ENCODE data around the gene SEMA4B. TPM values are rescaled to one million over a fixed set of nuclear protein-coding genes. Genes with fewer than 3 reads are reported as not detected.

SEMA4B gene
- total and polyA plus RNA-seq, 2 experiments from 2014 or later: 39.3 to 43.1 TPM

DNA sequence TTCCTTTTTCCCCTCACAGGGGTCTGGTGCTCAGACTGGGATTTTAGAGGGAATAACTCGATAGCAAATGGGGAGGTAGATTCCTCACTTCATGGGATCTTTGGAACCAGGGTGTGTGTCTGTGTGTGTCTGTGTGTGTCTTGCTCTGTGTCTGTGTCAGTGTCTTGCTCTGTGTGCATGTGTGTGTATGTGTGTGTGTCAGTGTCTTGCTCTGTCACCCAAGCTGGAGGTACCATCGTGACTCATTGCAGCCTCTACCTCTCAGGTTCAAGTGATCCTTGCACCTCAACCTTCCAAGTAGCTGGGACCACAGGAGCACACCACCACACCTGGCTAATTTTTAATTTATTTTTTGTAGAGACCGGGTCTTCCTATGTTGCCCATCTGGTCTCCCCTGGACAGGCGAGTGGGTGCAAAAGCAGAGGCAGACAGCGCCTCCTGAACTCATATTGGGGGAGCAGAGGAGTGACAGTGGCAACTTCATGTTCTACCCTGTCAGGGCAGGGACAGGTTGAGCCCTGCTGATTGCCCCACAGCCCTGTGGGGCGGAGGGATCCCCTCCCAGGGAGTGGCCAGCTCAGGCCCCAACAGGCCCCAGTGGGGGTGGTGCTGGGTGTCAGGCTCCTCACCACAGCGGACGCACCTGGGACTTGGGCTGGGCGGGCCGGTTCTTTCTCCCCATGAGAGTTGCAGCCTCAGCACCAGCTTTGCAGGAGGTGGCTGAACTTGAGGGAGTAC is 10.4 kb upstream of the SEMA4B start:
- no peaks in the 10 kb centered on the region for H3K27me3 ChIP-seq
- H3K4me3 ChIP-seq: no peak overlapping the region
- DNase-seq (ENCODE audit: low read depth in 1 of 2, low spot score in 1 of 2): no peak
- peaks cover 7% of the 10 kb centered on the region for H3K4me1 ChIP-seq (ENCODE audit: low read depth)
- no peaks in the 10 kb centered on the region for H3K36me3 ChIP-seq
- no peaks in the 10 kb centered on the region for H3K9me3 ChIP-seq (ENCODE audit: low read depth)
- TF ChIP-seq, protein P1, sequence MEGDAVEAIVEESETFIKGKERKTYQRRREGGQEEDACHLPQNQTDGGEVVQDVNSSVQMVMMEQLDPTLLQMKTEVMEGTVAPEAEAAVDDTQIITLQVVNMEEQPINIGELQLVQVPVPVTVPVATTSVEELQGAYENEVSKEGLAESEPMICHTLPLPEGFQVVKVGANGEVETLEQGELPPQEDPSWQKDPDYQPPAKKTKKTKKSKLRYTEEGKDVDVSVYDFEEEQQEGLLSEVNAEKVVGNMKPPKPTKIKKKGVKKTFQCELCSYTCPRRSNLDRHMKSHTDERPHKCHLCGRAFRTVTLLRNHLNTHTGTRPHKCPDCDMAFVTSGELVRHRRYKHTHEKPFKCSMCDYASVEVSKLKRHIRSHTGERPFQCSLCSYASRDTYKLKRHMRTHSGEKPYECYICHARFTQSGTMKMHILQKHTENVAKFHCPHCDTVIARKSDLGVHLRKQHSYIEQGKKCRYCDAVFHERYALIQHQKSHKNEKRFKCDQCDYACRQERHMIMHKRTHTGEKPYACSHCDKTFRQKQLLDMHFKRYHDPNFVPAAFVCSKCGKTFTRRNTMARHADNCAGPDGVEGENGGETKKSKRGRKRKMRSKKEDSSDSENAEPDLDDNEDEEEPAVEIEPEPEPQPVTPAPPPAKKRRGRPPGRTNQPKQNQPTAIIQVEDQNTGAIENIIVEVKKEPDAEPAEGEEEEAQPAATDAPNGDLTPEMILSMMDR (IDR thresholded peaks at IDR 0.05; ENCODE audit: low read depth, low read length): no peak
- H3K27ac ChIP-seq: peak overlapping the region; percentile 2

DNA sequence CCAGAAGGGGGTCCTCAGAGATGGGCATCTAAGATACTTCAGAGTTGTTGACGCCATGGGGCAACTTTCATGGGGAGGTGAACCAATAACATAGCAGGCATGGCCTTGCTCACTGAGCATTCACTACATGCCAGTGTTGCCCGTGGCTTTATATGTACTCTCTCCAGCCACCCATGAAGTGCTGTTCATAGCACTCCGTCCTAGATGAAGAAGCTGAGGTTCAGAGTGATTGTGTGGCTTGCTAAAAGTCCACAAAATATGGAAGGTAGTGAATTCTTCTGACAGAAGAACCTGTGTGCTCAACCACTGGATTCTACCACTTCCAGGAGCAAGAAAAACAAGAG is 9.8 kb upstream of the SEMA4B start:
- Histone ChIP-seq H3K4me3 (no peak overlapping the region), H3K27me3 (no peaks in the 10 kb centered on the region), H3K36me3 (no peaks in the 10 kb centered on the region), H3K4me1 (ENCODE audit: low read depth) (peaks cover 7% of the 10 kb centered on the region), H3K27ac (peak overlapping the region; percentile 2), H3K9me3 (ENCODE audit: low read depth) (no peaks in the 10 kb centered on the region)
- no peak for DNase-seq (ENCODE audit: low read depth in 1 of 2, low spot score in 1 of 2)
- TF ChIP-seq, protein P1 (IDR thresholded peaks at IDR 0.05; ENCODE audit: low read depth, low read length): no peak

DNA sequence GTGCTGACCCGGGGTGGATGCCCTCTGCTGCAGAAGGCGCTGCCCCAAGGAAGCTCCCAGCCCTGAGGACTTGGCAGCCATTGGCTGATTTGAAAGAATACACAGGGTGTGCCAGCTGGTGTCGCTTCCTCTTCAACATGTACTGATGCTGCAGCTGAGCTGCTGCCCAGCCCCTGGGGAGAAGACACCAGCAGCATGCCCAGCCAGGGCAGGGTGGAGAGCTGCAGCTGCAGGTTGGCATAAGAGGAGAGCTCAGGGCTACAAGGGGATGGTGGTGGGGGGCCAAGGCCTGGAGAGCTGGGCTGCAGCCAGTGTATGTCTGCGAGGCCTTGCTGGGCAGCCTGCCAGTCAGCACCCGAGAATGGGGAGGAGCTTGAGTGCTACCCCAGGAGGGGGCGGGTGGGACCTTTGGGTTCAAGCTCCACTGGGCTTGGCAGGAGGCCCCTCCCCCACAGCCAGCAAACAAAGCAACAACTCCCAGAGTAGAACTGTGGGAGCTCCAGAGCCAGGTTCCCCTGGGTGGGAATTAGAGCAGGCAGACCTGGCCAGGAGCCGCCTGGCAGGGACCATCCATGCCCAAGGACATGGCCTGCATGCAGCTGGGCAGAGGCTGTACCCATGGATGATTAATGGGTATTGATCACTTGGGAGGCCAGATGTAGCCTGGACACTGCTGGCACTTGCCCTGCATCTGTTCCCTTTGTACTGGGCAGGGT is 9.2 kb upstream of the SEMA4B start:
- Histone ChIP-seq H3K4me1 (ENCODE audit: low read depth) (peaks cover 7% of the 10 kb centered on the region), H3K27ac (no peak overlapping the region), H3K27me3 (no peaks in the 10 kb centered on the region), H3K36me3 (no peaks in the 10 kb centered on the region), H3K9me3 (ENCODE audit: low read depth) (no peaks in the 10 kb centered on the region), H3K4me3 (no peak overlapping the region)
- peak; percentile 67 to 77 for DNase-seq (ENCODE audit: low read depth in 1 of 2, low spot score in 1 of 2)
- TF ChIP-seq, protein P1 (IDR thresholded peaks at IDR 0.05; ENCODE audit: low read depth, low read length): no peak

DNA sequence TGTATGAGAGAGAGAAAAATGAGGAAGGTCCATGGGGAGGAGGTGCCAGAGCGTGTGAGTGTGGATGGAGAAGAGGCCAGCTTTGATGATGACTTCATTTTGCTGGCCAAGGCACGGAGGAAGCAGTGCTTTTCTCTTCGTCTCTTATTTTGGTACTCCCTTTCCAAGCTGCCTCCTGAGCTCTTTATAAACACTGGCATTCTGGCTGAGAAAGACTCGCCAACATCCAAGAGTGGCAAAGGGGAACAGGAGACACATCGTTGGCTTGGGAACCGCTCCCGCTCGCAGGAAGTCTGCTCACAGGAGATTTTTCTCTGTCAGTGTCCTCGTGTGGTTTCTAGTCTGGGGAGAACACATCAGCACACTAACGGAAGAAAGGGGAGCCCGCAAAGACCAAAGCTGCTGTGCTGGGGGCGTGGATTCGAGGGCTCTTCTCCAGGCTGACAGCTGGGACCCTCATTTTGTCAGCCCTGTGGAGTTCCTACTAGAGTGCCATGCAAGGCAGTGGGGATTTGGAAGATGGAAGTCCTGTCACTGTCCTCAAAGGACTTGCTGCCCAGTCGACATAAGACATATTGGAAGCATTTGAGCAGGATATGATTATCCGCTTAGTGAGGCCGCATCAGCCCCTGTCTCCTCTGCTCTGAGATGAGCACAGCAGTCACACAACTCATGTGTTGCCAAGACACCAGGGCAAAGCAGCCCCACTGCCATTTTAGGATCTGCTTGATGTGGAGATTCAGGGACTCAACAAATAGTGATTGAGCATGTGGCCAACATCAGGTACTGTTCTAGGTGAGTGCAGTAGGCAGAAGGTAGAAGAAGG is 8.0 kb upstream of the SEMA4B start:
- Histone ChIP-seq H3K4me1 (ENCODE audit: low read depth) (peaks cover 7% of the 10 kb centered on the region), H3K27ac (no peak overlapping the region), H3K9me3 (ENCODE audit: low read depth) (no peaks in the 10 kb centered on the region), H3K36me3 (no peaks in the 10 kb centered on the region), H3K27me3 (no peaks in the 10 kb centered on the region), H3K4me3 (no peak overlapping the region)
- TF ChIP-seq, protein P1 (IDR thresholded peaks at IDR 0.05; ENCODE audit: low read depth, low read length): no peak
- no peak for DNase-seq (ENCODE audit: low read depth in 1 of 2, low spot score in 1 of 2)

DNA sequence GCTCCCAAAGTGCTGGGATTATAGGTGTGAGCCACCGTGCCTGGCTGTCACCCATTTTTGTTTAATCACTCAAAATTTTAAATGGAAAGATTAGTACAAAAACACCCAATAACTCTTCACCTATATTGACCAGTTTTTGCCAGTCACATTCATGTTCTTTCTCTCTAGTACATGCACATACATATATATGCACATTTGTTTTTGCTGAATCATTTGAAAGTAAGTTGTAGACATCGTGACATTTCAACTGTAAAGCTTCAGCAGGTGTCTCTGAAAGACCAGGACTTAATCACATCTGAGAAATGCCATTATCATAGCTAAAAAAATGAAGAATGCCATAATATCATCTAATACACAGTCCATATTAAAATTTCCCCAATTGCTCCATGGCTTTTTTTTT is 6.5 kb upstream of the SEMA4B start:
- Histone ChIP-seq H3K27me3 (no peaks in the 10 kb centered on the region), H3K36me3 (no peaks in the 10 kb centered on the region), H3K27ac (no peak overlapping the region), H3K4me1 (ENCODE audit: low read depth) (peaks cover 7% of the 10 kb centered on the region), H3K9me3 (ENCODE audit: low read depth) (no peaks in the 10 kb centered on the region), H3K4me3 (no peak overlapping the region)
- no peak for DNase-seq (ENCODE audit: low read depth in 1 of 2, low spot score in 1 of 2)
- TF ChIP-seq, protein P1 (IDR thresholded peaks at IDR 0.05; ENCODE audit: low read depth, low read length): no peak

Data from cardiac muscle cell (in vitro differentiated cells and primary cell).